Omental fat pad (tissue), 4 donors: ENCODE measurements around the gene GAGE12D. TPM values are rescaled to one million over a fixed set of nuclear protein-coding genes. Genes with fewer than 3 reads are reported as not detected.
"Not testable (repeated sequence)": the region's sequence is repeated elsewhere in the genome, so short reads cannot be mapped to it uniquely, and the experiment has no call there.

Source experiments
- ATAC-seq: fragments of 150-250 bp; one replicate; pipeline ENCODE4 v1.9.1; 2016; ENCODE audit warnings: mild to moderate bottlenecking, moderate library complexity; ENCODE audit not compliant: low FRiP score
- DNase-seq: peaks from one replicate; pipeline ENCODE4 v3.0.0-alpha.2; 2019; ENCODE audit warnings: low spot score
- small RNA-seq: library from RNA; depleted of rRNA; stranded (forward); fragments of <200 nt; gene quantifications from one replicate; pipeline ENCODE3, GENCODE V24; 2016
- total RNA-seq, 4 donors: library from RNA; depleted of rRNA; stranded (reverse); fragments of >200 nt; gene quantifications; one replicate each; pipeline ENCODE4 v1.1.0, GENCODE V29; 2016

Gene GAGE12D, protein sequence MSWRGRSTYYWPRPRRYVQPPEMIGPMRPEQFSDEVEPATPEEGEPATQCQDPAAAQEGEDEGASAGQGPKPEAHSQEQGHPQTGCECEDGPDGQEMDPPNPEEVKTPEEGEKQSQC
- not detected for total RNA-seq

DNA sequence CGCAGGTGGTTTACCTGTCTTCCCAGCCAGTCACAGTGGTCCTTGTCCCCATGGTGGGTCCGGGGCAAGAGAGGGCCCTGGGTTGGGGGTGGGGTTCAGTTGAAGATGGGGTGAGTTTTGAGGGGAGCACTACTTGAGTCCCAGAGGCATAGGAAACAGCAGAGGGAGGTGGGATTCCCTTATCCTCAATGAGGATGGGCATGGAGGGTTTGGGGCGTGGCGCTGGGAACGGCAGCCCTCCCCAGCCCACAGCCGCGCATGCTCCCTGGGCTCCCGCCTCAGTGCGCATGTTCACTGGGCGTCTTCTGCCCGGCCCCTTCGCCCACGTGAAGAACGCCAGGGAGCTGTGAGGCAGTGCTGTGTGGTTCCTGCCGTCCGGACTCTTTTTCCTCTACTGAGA, at the start of gene GAGE12D:
Gene GAGE12D, plus strand, starts transcription at position 301 of the 400 bp plus-strand sequence. CDS start 1,155 bp downstream, outside the sequence.
- ATAC-seq, DNase-seq: not testable (repeated sequence)

DNA sequence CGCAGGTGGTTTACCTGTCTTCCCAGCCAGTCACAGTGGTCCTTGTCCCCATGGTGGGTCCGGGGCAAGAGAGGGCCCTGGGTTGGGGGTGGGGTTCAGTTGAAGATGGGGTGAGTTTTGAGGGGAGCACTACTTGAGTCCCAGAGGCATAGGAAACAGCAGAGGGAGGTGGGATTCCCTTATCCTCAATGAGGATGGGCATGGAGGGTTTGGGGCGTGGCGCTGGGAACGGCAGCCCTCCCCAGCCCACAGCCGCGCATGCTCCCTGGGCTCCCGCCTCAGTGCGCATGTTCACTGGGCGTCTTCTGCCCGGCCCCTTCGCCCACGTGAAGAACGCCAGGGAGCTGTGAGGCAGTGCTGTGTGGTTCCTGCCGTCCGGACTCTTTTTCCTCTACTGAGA, 9.7 kb upstream of the GAGE12D start, which contains the start of gene GAGE12C:
Gene GAGE12C, plus strand, starts transcription at position 301 of the 400 bp plus-strand sequence. CDS start 1,155 bp downstream, outside the sequence.
- not testable (repeated sequence) for DNase-seq, ATAC-seq

DNA sequence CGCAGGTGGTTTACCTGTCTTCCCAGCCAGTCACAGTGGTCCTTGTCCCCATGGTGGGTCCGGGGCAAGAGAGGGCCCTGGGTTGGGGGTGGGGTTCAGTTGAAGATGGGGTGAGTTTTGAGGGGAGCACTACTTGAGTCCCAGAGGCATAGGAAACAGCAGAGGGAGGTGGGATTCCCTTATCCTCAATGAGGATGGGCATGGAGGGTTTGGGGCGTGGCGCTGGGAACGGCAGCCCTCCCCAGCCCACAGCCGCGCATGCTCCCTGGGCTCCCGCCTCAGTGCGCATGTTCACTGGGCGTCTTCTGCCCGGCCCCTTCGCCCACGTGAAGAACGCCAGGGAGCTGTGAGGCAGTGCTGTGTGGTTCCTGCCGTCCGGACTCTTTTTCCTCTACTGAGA, 9.5 kb downstream of the GAGE12D start, which contains the start of gene GAGE12E:
Gene GAGE12E, plus strand, starts transcription at position 301 of the 400 bp plus-strand sequence. CDS start 1,155 bp downstream, outside the sequence.
- not testable (repeated sequence) for ATAC-seq, DNase-seq

DNA sequence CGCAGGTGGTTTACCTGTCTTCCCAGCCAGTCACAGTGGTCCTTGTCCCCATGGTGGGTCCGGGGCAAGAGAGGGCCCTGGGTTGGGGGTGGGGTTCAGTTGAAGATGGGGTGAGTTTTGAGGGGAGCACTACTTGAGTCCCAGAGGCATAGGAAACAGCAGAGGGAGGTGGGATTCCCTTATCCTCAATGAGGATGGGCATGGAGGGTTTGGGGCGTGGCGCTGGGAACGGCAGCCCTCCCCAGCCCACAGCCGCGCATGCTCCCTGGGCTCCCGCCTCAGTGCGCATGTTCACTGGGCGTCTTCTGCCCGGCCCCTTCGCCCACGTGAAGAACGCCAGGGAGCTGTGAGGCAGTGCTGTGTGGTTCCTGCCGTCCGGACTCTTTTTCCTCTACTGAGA, 19.0 kb downstream of the GAGE12D start, which contains the start of gene GAGE12F:
Gene GAGE12F, plus strand, starts transcription at position 301 of the 400 bp plus-strand sequence. CDS start 1,155 bp downstream, outside the sequence.
- DNase-seq, ATAC-seq: not testable (repeated sequence)

DNA sequence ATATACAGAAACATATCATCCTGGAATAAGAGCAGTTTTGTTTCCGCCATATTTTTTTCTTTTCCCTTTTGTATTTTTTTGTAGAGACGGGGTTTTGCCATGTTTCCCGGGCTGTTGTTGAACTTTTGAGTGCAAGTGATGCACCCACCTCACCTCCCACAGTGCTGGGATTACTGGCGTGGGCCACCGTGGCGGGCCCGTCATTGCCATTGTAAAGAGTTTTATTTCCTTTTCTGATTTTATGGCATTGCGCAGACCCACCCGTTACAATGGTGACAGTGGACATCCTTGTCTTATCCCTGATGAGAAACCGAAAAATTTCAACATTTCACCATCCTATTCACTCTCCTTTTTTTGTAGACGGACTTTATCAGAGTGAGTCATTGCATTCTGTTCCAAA, 27.2 kb downstream of the GAGE12D start:
- DNase-seq = peak; percentile 22
- not testable (repeated sequence) for ATAC-seq

DNA sequence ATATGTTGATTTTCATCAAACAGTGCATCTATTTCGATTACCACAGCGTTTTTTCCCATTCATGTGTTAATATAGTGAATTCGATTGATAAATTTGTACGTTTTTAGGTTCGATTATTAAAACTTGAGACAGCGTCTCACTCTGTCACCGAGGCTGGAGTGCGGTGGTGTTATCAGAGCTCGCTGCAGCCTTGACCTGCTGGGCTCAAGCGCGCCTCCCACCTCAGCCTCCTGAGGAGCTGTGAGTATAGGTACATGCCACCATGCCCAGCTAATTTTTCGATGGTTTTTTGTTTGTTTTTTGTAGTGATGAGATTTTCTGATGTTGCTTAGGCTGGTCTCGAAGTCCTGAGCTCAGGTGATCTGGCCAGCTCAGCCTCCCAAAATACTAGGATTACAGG, 27.6 kb downstream of the GAGE12D start:
- ATAC-seq = not testable (repeated sequence)

DNA sequence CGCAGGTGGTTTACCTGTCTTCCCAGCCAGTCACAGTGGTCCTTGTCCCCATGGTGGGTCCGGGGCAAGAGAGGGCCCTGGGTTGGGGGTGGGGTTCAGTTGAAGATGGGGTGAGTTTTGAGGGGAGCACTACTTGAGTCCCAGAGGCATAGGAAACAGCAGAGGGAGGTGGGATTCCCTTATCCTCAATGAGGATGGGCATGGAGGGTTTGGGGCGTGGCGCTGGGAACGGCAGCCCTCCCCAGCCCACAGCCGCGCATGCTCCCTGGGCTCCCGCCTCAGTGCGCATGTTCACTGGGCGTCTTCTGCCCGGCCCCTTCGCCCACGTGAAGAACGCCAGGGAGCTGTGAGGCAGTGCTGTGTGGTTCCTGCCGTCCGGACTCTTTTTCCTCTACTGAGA, 28.6 kb downstream of the GAGE12D start, which contains the start of gene GAGE12G:
Gene GAGE12G, plus strand, starts transcription at position 301 of the 400 bp plus-strand sequence. CDS start 1,155 bp downstream, outside the sequence.
- ATAC-seq, DNase-seq: not testable (repeated sequence)

More for the DNA sequence above, 27.6 kb downstream of the GAGE12D start:
- not testable (repeated sequence) for DNase-seq

DNA sequence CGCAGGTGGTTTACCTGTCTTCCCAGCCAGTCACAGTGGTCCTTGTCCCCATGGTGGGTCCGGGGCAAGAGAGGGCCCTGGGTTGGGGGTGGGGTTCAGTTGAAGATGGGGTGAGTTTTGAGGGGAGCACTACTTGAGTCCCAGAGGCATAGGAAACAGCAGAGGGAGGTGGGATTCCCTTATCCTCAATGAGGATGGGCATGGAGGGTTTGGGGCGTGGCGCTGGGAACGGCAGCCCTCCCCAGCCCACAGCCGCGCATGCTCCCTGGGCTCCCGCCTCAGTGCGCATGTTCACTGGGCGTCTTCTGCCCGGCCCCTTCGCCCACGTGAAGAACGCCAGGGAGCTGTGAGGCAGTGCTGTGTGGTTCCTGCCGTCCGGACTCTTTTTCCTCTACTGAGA, 38.1 kb downstream of the GAGE12D start, which contains the start of gene GAGE12H:
Gene GAGE12H, plus strand, starts transcription at position 301 of the 400 bp plus-strand sequence. CDS start 1,155 bp downstream, outside the sequence.
- not testable (repeated sequence) for ATAC-seq, DNase-seq

DNA sequence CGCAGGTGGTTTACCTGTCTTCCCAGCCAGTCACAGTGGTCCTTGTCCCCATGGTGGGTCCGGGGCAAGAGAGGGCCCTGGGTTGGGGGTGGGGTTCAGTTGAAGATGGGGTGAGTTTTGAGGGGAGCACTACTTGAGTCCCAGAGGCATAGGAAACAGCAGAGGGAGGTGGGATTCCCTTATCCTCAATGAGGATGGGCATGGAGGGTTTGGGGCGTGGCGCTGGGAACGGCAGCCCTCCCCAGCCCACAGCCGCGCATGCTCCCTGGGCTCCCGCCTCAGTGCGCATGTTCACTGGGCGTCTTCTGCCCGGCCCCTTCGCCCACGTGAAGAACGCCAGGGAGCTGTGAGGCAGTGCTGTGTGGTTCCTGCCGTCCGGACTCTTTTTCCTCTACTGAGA, 47.7 kb downstream of the GAGE12D start, which contains the start of gene GAGE2A:
Gene GAGE2A, plus strand, starts transcription at position 301 of the 400 bp plus-strand sequence. CDS start 1,155 bp downstream, outside the sequence.
- not testable (repeated sequence) for ATAC-seq, DNase-seq

DNA sequence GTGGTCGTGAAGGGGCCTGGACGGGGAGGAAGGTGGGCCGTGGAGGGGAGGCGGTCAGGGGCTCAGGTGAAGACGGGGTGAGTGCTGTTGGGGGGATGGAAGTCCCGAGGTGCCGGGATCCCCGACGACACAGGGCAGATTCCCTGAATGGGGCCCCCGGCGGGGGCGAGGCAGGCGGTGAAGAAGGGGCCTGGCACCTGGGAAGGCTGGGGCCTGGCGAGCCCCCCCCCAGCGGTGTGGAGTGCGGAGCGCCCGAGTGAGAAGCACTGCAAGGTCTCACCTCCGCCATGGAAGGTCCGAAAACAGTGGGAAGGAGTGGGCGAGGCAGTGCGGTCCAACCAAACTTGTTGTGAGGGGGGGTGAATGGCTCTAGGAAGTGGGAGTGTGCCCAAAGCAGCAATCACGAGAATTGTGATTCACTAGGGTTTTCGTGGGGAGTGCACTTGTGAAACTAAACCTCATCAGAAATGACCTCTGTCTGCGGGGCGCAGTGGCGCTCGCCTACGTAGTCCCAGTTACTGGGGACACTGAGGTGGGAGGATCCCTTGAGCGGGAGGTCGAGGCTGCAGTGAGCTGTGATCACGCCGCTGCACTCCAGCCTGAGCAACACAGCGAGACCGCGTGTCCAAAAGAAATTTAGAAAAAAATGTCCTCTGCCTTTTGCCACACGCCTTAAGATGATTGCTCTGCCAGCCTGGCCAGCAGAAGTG, 48.4 kb downstream of the GAGE12D start:
- ATAC-seq = not testable (repeated sequence)

DNA sequence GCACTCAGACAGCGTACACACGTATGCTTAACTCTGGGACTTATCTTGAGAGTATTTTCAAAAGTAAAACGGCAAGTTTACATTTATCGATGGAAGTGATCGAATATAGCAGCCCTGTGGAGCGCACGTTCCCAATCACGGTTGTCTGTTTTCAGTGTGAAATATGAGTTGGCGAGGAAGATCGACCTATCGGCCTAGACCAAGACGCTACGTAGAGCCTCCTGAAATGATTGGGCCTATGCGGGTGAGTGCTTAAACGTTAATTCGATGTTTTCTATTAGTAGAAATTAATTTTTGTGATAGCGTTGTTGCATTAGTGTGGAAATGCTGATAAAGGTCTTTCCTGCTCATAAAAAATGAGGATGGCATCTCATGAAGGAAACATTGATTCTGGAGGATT, 49.0 kb downstream of the GAGE12D start:
- ATAC-seq, DNase-seq: not testable (repeated sequence)

More for the DNA sequence above, 48.4 kb downstream of the GAGE12D start:
- DNase-seq = not testable (repeated sequence)

Small RNA genes within 50 kb of the gene (small RNA-seq; reads per million reads assigned to genes)
- gene GAGE12B = not detected

Other genes with a start within 250 kb of the GAGE12D start
- not detected for gene GAGE10, start 238.1 kb upstream of the GAGE12D start, total RNA-seq
- gene GAGE12J, start 219.7 kb upstream of the GAGE12D start, total RNA-seq = not detected
- not detected for gene GAGE13, start 210.2 kb upstream of the GAGE12D start, total RNA-seq
- gene GAGE12C, start 9.6 kb upstream of the GAGE12D start, total RNA-seq = not detected
- gene GAGE12E, start 9.6 kb downstream of the GAGE12D start, total RNA-seq = not detected
- gene GAGE12F, start 19.1 kb downstream of the GAGE12D start, total RNA-seq = not detected
- not detected for gene GAGE12G, start 28.7 kb downstream of the GAGE12D start, total RNA-seq
- gene GAGE12H, start 38.2 kb downstream of the GAGE12D start, total RNA-seq = not detected
- gene GAGE2A, start 47.8 kb downstream of the GAGE12D start, total RNA-seq = not detected
- not detected for gene GAGE1, start 57.3 kb downstream of the GAGE12D start, total RNA-seq
- gene PAGE1, start 154.3 kb downstream of the GAGE12D start, total RNA-seq = not detected